ENCODE data around the gene KCNQ1.

DNA sequence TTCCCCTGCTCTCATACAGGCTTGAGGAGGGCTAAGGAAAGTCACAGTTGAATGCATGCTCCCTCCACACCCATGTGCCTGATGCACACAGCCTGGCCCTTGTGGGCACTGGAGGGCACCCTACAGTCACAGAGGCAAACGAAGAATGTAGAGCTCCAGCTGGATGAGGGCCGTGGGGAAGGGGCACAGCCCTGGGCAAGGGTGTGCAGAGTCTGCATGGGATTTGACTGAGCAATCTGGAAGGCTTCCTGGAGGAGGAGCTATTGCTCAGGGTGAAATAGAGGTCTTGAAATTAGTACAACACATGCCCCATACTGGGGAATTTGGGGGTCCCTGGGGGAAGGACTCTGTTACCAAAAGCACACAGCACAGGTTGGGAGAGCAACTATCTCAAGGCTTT, 64.0 kb downstream of the KCNQ1 start:
- no peak for TF ChIP-seq RARB (CRISPR knock-in tag; IDR thresholded peaks at IDR 0.05)
- no peak for TF ChIP-seq ARNTL (CRISPR knock-in tag; IDR thresholded peaks at IDR 0.05; ENCODE audit: borderline replicate concordance, low read depth)
- no peak for TF ChIP-seq TOX (CRISPR knock-in tag; IDR thresholded peaks at IDR 0.05; ENCODE audit: borderline replicate concordance)
- TF ChIP-seq, protein P1, sequence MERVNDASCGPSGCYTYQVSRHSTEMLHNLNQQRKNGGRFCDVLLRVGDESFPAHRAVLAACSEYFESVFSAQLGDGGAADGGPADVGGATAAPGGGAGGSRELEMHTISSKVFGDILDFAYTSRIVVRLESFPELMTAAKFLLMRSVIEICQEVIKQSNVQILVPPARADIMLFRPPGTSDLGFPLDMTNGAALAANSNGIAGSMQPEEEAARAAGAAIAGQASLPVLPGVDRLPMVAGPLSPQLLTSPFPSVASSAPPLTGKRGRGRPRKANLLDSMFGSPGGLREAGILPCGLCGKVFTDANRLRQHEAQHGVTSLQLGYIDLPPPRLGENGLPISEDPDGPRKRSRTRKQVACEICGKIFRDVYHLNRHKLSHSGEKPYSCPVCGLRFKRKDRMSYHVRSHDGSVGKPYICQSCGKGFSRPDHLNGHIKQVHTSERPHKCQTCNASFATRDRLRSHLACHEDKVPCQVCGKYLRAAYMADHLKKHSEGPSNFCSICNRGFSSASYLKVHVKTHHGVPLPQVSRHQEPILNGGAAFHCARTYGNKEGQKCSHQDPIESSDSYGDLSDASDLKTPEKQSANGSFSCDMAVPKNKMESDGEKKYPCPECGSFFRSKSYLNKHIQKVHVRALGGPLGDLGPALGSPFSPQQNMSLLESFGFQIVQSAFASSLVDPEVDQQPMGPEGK (CRISPR knock-in tag; IDR thresholded peaks at IDR 0.05; ENCODE audit: borderline replicate concordance): no peak
- TF ChIP-seq, protein P2, sequence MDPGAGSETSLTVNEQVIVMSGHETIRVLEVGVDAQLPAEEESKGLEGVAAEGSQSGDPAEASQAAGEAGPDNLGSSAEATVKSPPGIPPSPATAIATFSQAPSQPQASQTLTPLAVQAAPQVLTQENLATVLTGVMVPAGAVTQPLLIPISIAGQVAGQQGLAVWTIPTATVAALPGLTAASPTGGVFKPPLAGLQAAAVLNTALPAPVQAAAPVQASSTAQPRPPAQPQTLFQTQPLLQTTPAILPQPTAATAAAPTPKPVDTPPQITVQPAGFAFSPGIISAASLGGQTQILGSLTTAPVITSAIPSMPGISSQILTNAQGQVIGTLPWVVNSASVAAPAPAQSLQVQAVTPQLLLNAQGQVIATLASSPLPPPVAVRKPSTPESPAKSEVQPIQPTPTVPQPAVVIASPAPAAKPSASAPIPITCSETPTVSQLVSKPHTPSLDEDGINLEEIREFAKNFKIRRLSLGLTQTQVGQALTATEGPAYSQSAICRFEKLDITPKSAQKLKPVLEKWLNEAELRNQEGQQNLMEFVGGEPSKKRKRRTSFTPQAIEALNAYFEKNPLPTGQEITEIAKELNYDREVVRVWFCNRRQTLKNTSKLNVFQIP (CRISPR knock-in tag; IDR thresholded peaks at IDR 0.05; ENCODE audit: borderline replicate concordance, low read depth): no peak
- TF ChIP-seq, protein P3, sequence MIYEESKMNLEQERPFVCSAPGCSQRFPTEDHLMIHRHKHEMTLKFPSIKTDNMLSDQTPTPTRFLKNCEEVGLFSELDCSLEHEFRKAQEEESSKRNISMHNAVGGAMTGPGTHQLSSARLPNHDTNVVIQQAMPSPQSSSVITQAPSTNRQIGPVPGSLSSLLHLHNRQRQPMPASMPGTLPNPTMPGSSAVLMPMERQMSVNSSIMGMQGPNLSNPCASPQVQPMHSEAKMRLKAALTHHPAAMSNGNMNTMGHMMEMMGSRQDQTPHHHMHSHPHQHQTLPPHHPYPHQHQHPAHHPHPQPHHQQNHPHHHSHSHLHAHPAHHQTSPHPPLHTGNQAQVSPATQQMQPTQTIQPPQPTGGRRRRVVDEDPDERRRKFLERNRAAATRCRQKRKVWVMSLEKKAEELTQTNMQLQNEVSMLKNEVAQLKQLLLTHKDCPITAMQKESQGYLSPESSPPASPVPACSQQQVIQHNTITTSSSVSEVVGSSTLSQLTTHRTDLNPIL (CRISPR knock-in tag; IDR thresholded peaks at IDR 0.05; ENCODE audit: low read depth): no peak
- TF ChIP-seq PPARA (CRISPR knock-in tag; IDR thresholded peaks at IDR 0.05; ENCODE audit: borderline replicate concordance): no peak
- no peak for TF ChIP-seq ZNF8 (CRISPR knock-in tag; IDR thresholded peaks at IDR 0.05)
- TF ChIP-seq GLIS3 (CRISPR knock-in tag; IDR thresholded peaks at IDR 0.05): no peak
- TF ChIP-seq ZNF70 (CRISPR knock-in tag; IDR thresholded peaks at IDR 0.05): no peak

All from SK-N-SH treated with all-trans-retinoic acid at 6 μM for 48 hours (cell line).